ENCODE data around the gene SND1.

SND1 gene

GRCh38 chr7:128004623-128005022 is 352.6 kb downstream of the SND1 start:
- H3K4me3 ChIP-seq (ENCODE audit: insufficient read depth, low read length, poor library complexity, severe bottlenecking): no peak overlapping the region
- H3K27ac ChIP-seq (ENCODE audit: low read depth, low read length): no peak overlapping the region
- no peak overlapping the region for H3K9ac ChIP-seq (ENCODE audit: low read length)
- no peak overlapping the region for H3K4me2 ChIP-seq (ENCODE audit: low read depth, low read length, poor library complexity, severe bottlenecking)
- H3F3A ChIP-seq (ENCODE audit: insufficient read depth): no peaks in the 10 kb centered on the region
- H4K20me1 ChIP-seq (ENCODE audit: low read depth, low read length): no peaks in the 10 kb centered on the region
- no peaks in the 10 kb centered on the region for H3K9me2 ChIP-seq (replicated peaks; ENCODE audit: insufficient read depth, low read length)
- no peaks in the 10 kb centered on the region for H3K27me3 ChIP-seq (ENCODE audit: low read length)
- no peaks in the 10 kb centered on the region for H3K9me3 ChIP-seq (ENCODE audit: insufficient read depth, low read length)
- no peaks in the 10 kb centered on the region for H3K36me3 ChIP-seq (ENCODE audit: low read length)
- TF ChIP-seq EZH2phosphoT487 (conservative IDR thresholded peaks at IDR 0.05; ENCODE audit: low read length): no peak
- TF ChIP-seq, protein P1, sequence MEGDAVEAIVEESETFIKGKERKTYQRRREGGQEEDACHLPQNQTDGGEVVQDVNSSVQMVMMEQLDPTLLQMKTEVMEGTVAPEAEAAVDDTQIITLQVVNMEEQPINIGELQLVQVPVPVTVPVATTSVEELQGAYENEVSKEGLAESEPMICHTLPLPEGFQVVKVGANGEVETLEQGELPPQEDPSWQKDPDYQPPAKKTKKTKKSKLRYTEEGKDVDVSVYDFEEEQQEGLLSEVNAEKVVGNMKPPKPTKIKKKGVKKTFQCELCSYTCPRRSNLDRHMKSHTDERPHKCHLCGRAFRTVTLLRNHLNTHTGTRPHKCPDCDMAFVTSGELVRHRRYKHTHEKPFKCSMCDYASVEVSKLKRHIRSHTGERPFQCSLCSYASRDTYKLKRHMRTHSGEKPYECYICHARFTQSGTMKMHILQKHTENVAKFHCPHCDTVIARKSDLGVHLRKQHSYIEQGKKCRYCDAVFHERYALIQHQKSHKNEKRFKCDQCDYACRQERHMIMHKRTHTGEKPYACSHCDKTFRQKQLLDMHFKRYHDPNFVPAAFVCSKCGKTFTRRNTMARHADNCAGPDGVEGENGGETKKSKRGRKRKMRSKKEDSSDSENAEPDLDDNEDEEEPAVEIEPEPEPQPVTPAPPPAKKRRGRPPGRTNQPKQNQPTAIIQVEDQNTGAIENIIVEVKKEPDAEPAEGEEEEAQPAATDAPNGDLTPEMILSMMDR (IDR thresholded peaks at IDR 0.05; ENCODE audit: insufficient read depth, low read length, poor library complexity, severe bottlenecking): no peak
- H2AFZ ChIP-seq (ENCODE audit: low read depth, low read length, severe bottlenecking): no peak overlapping the region
- H3K79me2 ChIP-seq (ENCODE audit: insufficient read depth, low read length): no peaks in the 10 kb centered on the region

GRCh38 chr7:128005117-128005516 is 353.1 kb downstream of the SND1 start:
- Histone ChIP-seq H3K27me3 (ENCODE audit: low read length) (no peaks in the 10 kb centered on the region), H2AFZ (ENCODE audit: low read depth, low read length, severe bottlenecking) (no peak overlapping the region), H3K4me3 (ENCODE audit: insufficient read depth, low read length, poor library complexity, severe bottlenecking) (no peak overlapping the region), H3K9ac (ENCODE audit: low read length) (no peak overlapping the region), H4K20me1 (ENCODE audit: low read depth, low read length) (no peaks in the 10 kb centered on the region), H3K9me2 (replicated peaks; ENCODE audit: insufficient read depth, low read length) (no peaks in the 10 kb centered on the region), H3K36me3 (ENCODE audit: low read length) (no peaks in the 10 kb centered on the region), H3K4me2 (ENCODE audit: low read depth, low read length, poor library complexity, severe bottlenecking) (no peak overlapping the region), H3F3A (ENCODE audit: insufficient read depth) (no peaks in the 10 kb centered on the region), H3K79me2 (ENCODE audit: insufficient read depth, low read length) (no peaks in the 10 kb centered on the region), H3K27ac (ENCODE audit: low read depth, low read length) (no peak overlapping the region), H3K9me3 (ENCODE audit: insufficient read depth, low read length) (no peaks in the 10 kb centered on the region)
- TF ChIP-seq, protein P1 (IDR thresholded peaks at IDR 0.05; ENCODE audit: insufficient read depth, low read length, poor library complexity, severe bottlenecking): no peak
- TF ChIP-seq EZH2phosphoT487 (conservative IDR thresholded peaks at IDR 0.05; ENCODE audit: low read length): no peak

- Histone ChIP-seq H3K9me2 (replicated peaks; ENCODE audit: insufficient read depth, low read length) (no peaks in the 10 kb centered on the region), H2AFZ (ENCODE audit: low read depth, low read length, severe bottlenecking) (no peak overlapping the region), H3K9me3 (ENCODE audit: insufficient read depth, low read length) (no peaks in the 10 kb centered on the region), H3K9ac (ENCODE audit: low read length) (no peak overlapping the region), H3K4me3 (ENCODE audit: insufficient read depth, low read length, poor library complexity, severe bottlenecking) (no peak overlapping the region), H3F3A (ENCODE audit: insufficient read depth) (no peaks in the 10 kb centered on the region), H3K27ac (ENCODE audit: low read depth, low read length) (no peak overlapping the region), H3K27me3 (ENCODE audit: low read length) (no peaks in the 10 kb centered on the region), H4K20me1 (ENCODE audit: low read depth, low read length) (no peaks in the 10 kb centered on the region), H3K4me2 (ENCODE audit: low read depth, low read length, poor library complexity, severe bottlenecking) (no peak overlapping the region), H3K36me3 (ENCODE audit: low read length) (no peaks in the 10 kb centered on the region), H3K79me2 (ENCODE audit: insufficient read depth, low read length) (no peaks in the 10 kb centered on the region)
- no peak for TF ChIP-seq EZH2phosphoT487 (conservative IDR thresholded peaks at IDR 0.05; ENCODE audit: low read length)
- TF ChIP-seq, protein P1 (IDR thresholded peaks at IDR 0.05; ENCODE audit: insufficient read depth, low read length, poor library complexity, severe bottlenecking): no peak
Observed at GRCh38 chr7:128005759-128006159, 353.8 kb downstream of the SND1 start.

Data from SU-DHL-6 (cell line).